Neuron (in vitro differentiated cells): ENCODE measurements around the gene TENM4.

Experiments
- H2AFZ ChIP-seq: one replicate; pipeline ENCODE4 v1.6.1; 2013; ENCODE audit warnings: low read depth, mild to moderate bottlenecking, inconsistent platforms, low read length, moderate library complexity
- H3K27me3 ChIP-seq: one replicate; pipeline ENCODE4 v1.6.1; 2013; ENCODE audit warnings: low read length; ENCODE audit not compliant: insufficient read depth
- H3K36me3 ChIP-seq: one replicate; pipeline ENCODE4 v1.6.1; 2013; ENCODE audit warnings: low read length; ENCODE audit not compliant: insufficient read depth
- H3K4me1 ChIP-seq: one replicate; pipeline ENCODE4 v1.6.1; 2013; ENCODE audit warnings: low read length; ENCODE audit not compliant: insufficient read depth
- H3K4me3 ChIP-seq: 2 replicates; pipeline ENCODE4 v1.5.1; 2013; ENCODE audit warnings: mild to moderate bottlenecking, low read length, moderate library complexity
- H3K9me3 ChIP-seq: one replicate; pipeline ENCODE4 v1.6.1; 2013; ENCODE audit warnings: low read length

Gene TENM4

GRCh38 chr11:79409330-79409729 is 31.5 kb downstream of the TENM4 start:
- no peak overlapping the region for H3K4me3 ChIP-seq
- no peak overlapping the region for H2AFZ ChIP-seq
- H3K9me3 ChIP-seq, result no peaks in the 10 kb centered on the region
- H3K4me1 ChIP-seq, result peaks cover 4% of the 10 kb centered on the region
- H3K36me3 ChIP-seq, result no peaks in the 10 kb centered on the region
- no peaks in the 10 kb centered on the region for H3K27me3 ChIP-seq

- Histone ChIP-seq H3K4me3 (no peak overlapping the region), H3K36me3 (no peaks in the 10 kb centered on the region), H3K9me3 (no peaks in the 10 kb centered on the region), H2AFZ (no peak overlapping the region), H3K4me1 (peaks cover 3% of the 10 kb centered on the region), H3K27me3 (no peaks in the 10 kb centered on the region)
Observed at GRCh38 chr11:79406376-79406775, 34.5 kb downstream of the TENM4 start.

- Histone ChIP-seq H3K4me1 (peaks cover 6% of the 10 kb centered on the region), H3K4me3 (no peak overlapping the region), H3K9me3 (no peaks in the 10 kb centered on the region), H3K36me3 (no peaks in the 10 kb centered on the region), H2AFZ (no peak overlapping the region), H3K27me3 (no peaks in the 10 kb centered on the region)
Observed at GRCh38 chr11:79404806-79405205, 36.0 kb downstream of the TENM4 start.

- H3K4me3 ChIP-seq, result no peak overlapping the region
- H3K36me3 ChIP-seq, result no peaks in the 10 kb centered on the region
- H3K4me1 ChIP-seq, result peaks cover 6% of the 10 kb centered on the region
- no peaks in the 10 kb centered on the region for H3K27me3 ChIP-seq
- no peaks in the 10 kb centered on the region for H3K9me3 ChIP-seq
- H2AFZ ChIP-seq, result no peak overlapping the region
Observed at GRCh38 chr11:79404325-79404724, 36.5 kb downstream of the TENM4 start.

- H3K36me3 ChIP-seq, result no peaks in the 10 kb centered on the region
- peaks cover 6% of the 10 kb centered on the region for H3K4me1 ChIP-seq
- no peaks in the 10 kb centered on the region for H3K9me3 ChIP-seq
- H3K4me3 ChIP-seq, result no peak overlapping the region
- no peak overlapping the region for H2AFZ ChIP-seq
- no peaks in the 10 kb centered on the region for H3K27me3 ChIP-seq
Observed at GRCh38 chr11:79403839-79404238, 37.0 kb downstream of the TENM4 start.

GRCh38 chr11:79402912-79403311 is 37.9 kb downstream of the TENM4 start:
- peaks cover 11% of the 10 kb centered on the region for H3K4me1 ChIP-seq

GRCh38 chr11:79400717-79401330 is 40.0 kb downstream of the TENM4 start:
- Histone ChIP-seq H3K4me3 (no peak overlapping the region), H3K27me3 (no peaks in the 10 kb centered on the region), H3K4me1 (peaks cover 12% of the 10 kb centered on the region), H2AFZ (no peak overlapping the region), H3K9me3 (no peaks in the 10 kb centered on the region), H3K36me3 (no peaks in the 10 kb centered on the region)

More at GRCh38 chr11:79402912-79403311, 37.9 kb downstream of the TENM4 start:
- H3K36me3 ChIP-seq, result no peaks in the 10 kb centered on the region
- H3K27me3 ChIP-seq, result no peaks in the 10 kb centered on the region
- H2AFZ ChIP-seq, result no peak overlapping the region
- no peak overlapping the region for H3K4me3 ChIP-seq
- no peaks in the 10 kb centered on the region for H3K9me3 ChIP-seq

GRCh38 chr11:79400206-79400605 is 40.6 kb downstream of the TENM4 start:
- H2AFZ ChIP-seq, result no peak overlapping the region
- no peak overlapping the region for H3K4me3 ChIP-seq
- no peaks in the 10 kb centered on the region for H3K27me3 ChIP-seq
- peaks cover 12% of the 10 kb centered on the region for H3K4me1 ChIP-seq
- H3K9me3 ChIP-seq, result no peaks in the 10 kb centered on the region
- no peaks in the 10 kb centered on the region for H3K36me3 ChIP-seq

GRCh38 chr11:79397252-79397651 is 43.6 kb downstream of the TENM4 start:
- Histone ChIP-seq H3K9me3 (no peaks in the 10 kb centered on the region), H2AFZ (no peak overlapping the region), H3K4me1 (peaks cover 15% of the 10 kb centered on the region), H3K36me3 (no peaks in the 10 kb centered on the region), H3K4me3 (no peak overlapping the region), H3K27me3 (no peaks in the 10 kb centered on the region)

- Histone ChIP-seq H3K4me3 (no peak overlapping the region), H3K27me3 (no peaks in the 10 kb centered on the region), H3K36me3 (no peaks in the 10 kb centered on the region), H2AFZ (no peak overlapping the region), H3K9me3 (no peaks in the 10 kb centered on the region), H3K4me1 (peaks cover 15% of the 10 kb centered on the region)
Observed at GRCh38 chr11:79396674-79397073, 44.2 kb downstream of the TENM4 start.

GRCh38 chr11:79396001-79396400 is 44.8 kb downstream of the TENM4 start:
- no peaks in the 10 kb centered on the region for H3K27me3 ChIP-seq
- no peaks in the 10 kb centered on the region for H3K9me3 ChIP-seq
- H3K4me1 ChIP-seq, result peaks cover 13% of the 10 kb centered on the region
- H2AFZ ChIP-seq, result no peak overlapping the region
- H3K36me3 ChIP-seq, result no peaks in the 10 kb centered on the region
- no peak overlapping the region for H3K4me3 ChIP-seq

- Histone ChIP-seq H2AFZ (no peak overlapping the region), H3K36me3 (no peaks in the 10 kb centered on the region), H3K4me1 (peaks cover 12% of the 10 kb centered on the region), H3K4me3 (no peak overlapping the region), H3K9me3 (no peaks in the 10 kb centered on the region), H3K27me3 (no peaks in the 10 kb centered on the region)
Observed at GRCh38 chr11:79393362-79394043, 47.3 kb downstream of the TENM4 start.

- Histone ChIP-seq H3K4me3 (no peak overlapping the region), H3K9me3 (no peaks in the 10 kb centered on the region), H3K36me3 (no peaks in the 10 kb centered on the region), H2AFZ (no peak overlapping the region), H3K27me3 (no peaks in the 10 kb centered on the region), H3K4me1 (peaks cover 7% of the 10 kb centered on the region)
Observed at GRCh38 chr11:79392161-79392560, 48.7 kb downstream of the TENM4 start.

- Histone ChIP-seq H3K36me3 (no peaks in the 10 kb centered on the region), H3K9me3 (no peaks in the 10 kb centered on the region), H3K27me3 (no peaks in the 10 kb centered on the region), H3K4me1 (peaks cover 6% of the 10 kb centered on the region), H3K4me3 (no peak overlapping the region), H2AFZ (no peak overlapping the region)
Observed at GRCh38 chr11:79390923-79391322, 49.9 kb downstream of the TENM4 start.
